IMR-90 (cell line): ENCODE results near the gene BMP2K. TPM values are rescaled to one million over a fixed set of nuclear protein-coding genes. Genes with fewer than 3 reads are reported as not detected.

Experiments
- ATAC-seq: fragments of 200-7000 bp; cut with Tn5 transposase; 2 replicates; pipeline ENCODE4 v1.9.1; 2020; ENCODE audit warnings: low read depth, mild to moderate bottlenecking, moderate library complexity
- BruUV-seq: library from RNA; stranded (reverse); fragments of 400-500 nt; replicated peaks from 2 replicates; lab custom pipeline; 2021; lab: Mats Ljungman, UMichigan
- CTCF ChIA-PET: fragments of 300-600 bp; formaldehyde crosslinking; extraction: SDS; loops from one replicate; lab custom pipeline; 2021; ENCODE audit warnings: antibody characterized with exemption; lab: Yijun Ruan, JAX
- POLR2A ChIA-PET: fragments of 300-600 bp; sonication (Branson Sonifier 250); formaldehyde crosslinking; loops from one replicate; lab custom pipeline; 2022; ENCODE audit warnings: antibody characterized with exemption; ENCODE audit not compliant: unreplicated experiment; lab: Charles Lee
- DNase-seq: peaks from one replicate; pipeline ENCODE4 v3.0.0; 2013
- H2AFZ ChIP-seq: replicated peaks from 2 replicates; pipeline ENCODE3; 2013; ENCODE audit warnings: low read length, mild to moderate bottlenecking; ENCODE audit not compliant: poor library complexity
- H2AK5ac ChIP-seq: 2 replicates; pipeline ENCODE4 v1.6.1; 2013; ENCODE audit warnings: low read depth, low read length, inconsistent platforms
- H2AK9ac ChIP-seq: replicated peaks from 2 replicates; pipeline ENCODE3; 2013; ENCODE audit warnings: mild to moderate bottlenecking, low read depth, low read length, moderate library complexity; ENCODE audit not compliant: poor library complexity
- H2BK120ac ChIP-seq: 2 replicates; pipeline ENCODE4 v1.6.1; 2013; ENCODE audit warnings: low read depth, low read length, inconsistent platforms
- H2BK15ac ChIP-seq: 3 replicates; pipeline ENCODE4 v1.6.1; 2013; ENCODE audit warnings: low read depth, low read length, inconsistent platforms
- H2BK20ac ChIP-seq: 2 replicates; pipeline ENCODE4 v1.6.1; 2013; ENCODE audit warnings: low read depth, mild to moderate bottlenecking, inconsistent platforms, low read length, moderate library complexity
- H2BK5ac ChIP-seq: 2 replicates; pipeline ENCODE4 v1.6.1; 2013; ENCODE audit warnings: mild to moderate bottlenecking, low read depth, low read length, inconsistent platforms; ENCODE audit not compliant: poor library complexity, severe bottlenecking
- H3K14ac ChIP-seq: replicated peaks from 2 replicates; pipeline ENCODE4 v1.6.1; 2013; ENCODE audit warnings: low read depth, low read length, inconsistent platforms
- H3K18ac ChIP-seq: 2 replicates; pipeline ENCODE4 v1.6.1; 2013; ENCODE audit warnings: low read depth, low read length, control low read depth
- H3K23ac ChIP-seq: 2 replicates; pipeline ENCODE4 v1.6.1; 2013; ENCODE audit warnings: low read depth, low read length, inconsistent platforms
- H3K27ac ChIP-seq: 2 replicates; pipeline ENCODE4 v1.5.1; 2013; ENCODE audit warnings: mild to moderate bottlenecking, control low read depth, low read length; ENCODE audit not compliant: insufficient read depth
- H3K27me3 ChIP-seq: 2 replicates; pipeline ENCODE4 v1.6.1; 2013; ENCODE audit warnings: low read length; ENCODE audit not compliant: control insufficient read depth, insufficient read depth
- H3K36me3 ChIP-seq: 2 replicates; pipeline ENCODE4 v1.6.1; 2013; ENCODE audit warnings: low read length, mixed read lengths; ENCODE audit not compliant: control insufficient read depth, insufficient read depth
- H3K4ac ChIP-seq: 2 replicates; pipeline ENCODE4 v1.6.1; 2013; ENCODE audit warnings: low read depth, low read length, inconsistent platforms
- H3K4me1 ChIP-seq: 2 replicates; pipeline ENCODE4 v1.6.1; 2013; ENCODE audit warnings: low read length, mixed read lengths; ENCODE audit not compliant: control insufficient read depth, insufficient read depth
- H3K4me2 ChIP-seq: 2 replicates; pipeline ENCODE4 v1.6.1; 2013; ENCODE audit warnings: low read depth, mild to moderate bottlenecking, control low read depth, low read length, moderate library complexity
- H3K4me3 ChIP-seq: 2 replicates; pipeline ENCODE4 v1.5.1; 2013; ENCODE audit warnings: low read depth, mild to moderate bottlenecking, control low read depth, low read length, moderate library complexity; ENCODE audit not compliant: insufficient read depth
- H3K56ac ChIP-seq: 2 replicates; pipeline ENCODE4 v1.6.1; 2013; ENCODE audit warnings: low read length, inconsistent platforms; ENCODE audit not compliant: insufficient read depth; ENCODE audit errors: extremely low read depth
- H3K79me1 ChIP-seq, 2 experiments: 2 replicates each; pipeline ENCODE4 v1.6.1; 2013; ENCODE audit warnings: low read length in 2 of 2, inconsistent platforms in 1 of 2, low read depth in 1 of 2
- H3K9ac ChIP-seq: 2 replicates; pipeline ENCODE4 v1.6.1; 2013; ENCODE audit warnings: low read depth, low read length, control low read depth
- H3K9me1 ChIP-seq: 2 replicates; pipeline ENCODE4 v1.6.1; 2013; ENCODE audit warnings: low read length, inconsistent platforms; ENCODE audit not compliant: insufficient read depth
- H3K9me3 ChIP-seq: 2 replicates; pipeline ENCODE4 v1.6.1; 2013; ENCODE audit warnings: low read length; ENCODE audit not compliant: control insufficient read depth, insufficient read depth
- H4K20me1 ChIP-seq: 2 replicates; pipeline ENCODE4 v1.6.1; 2013; ENCODE audit warnings: low read length, inconsistent platforms; ENCODE audit not compliant: insufficient read depth
- H4K5ac ChIP-seq: 2 replicates; pipeline ENCODE4 v1.6.1; 2013; ENCODE audit warnings: mild to moderate bottlenecking, low read depth, low read length, control low read depth
- H4K8ac ChIP-seq, 2 experiments: 2 replicates each; pipeline ENCODE4 v1.6.1; 2013; ENCODE audit warnings: low read depth in 2 of 2, low read length in 2 of 2, control low read depth in 1 of 2, inconsistent platforms in 1 of 2
- H4K91ac ChIP-seq: 2 replicates; pipeline ENCODE4 v1.6.1; 2013; ENCODE audit warnings: low read depth, low read length, inconsistent platforms; ENCODE audit not compliant: insufficient read depth
- BHLHE40 ChIP-seq: fragments of 150-350 bp; IDR thresholded peaks from 2 replicates; pipeline ENCODE4 v1.6.1; 2016; ENCODE audit warnings: mild to moderate bottlenecking, low read depth, low read length
- CEBPB ChIP-seq: IDR thresholded peaks from 2 replicates; pipeline ENCODE4 v1.6.1; 2012; ENCODE audit warnings: low read depth, low read length, improper control_type of control experiment
- CHD1 ChIP-seq: IDR thresholded peaks from 2 replicates; pipeline ENCODE4 v1.6.1; 2012; ENCODE audit warnings: low read depth, low read length, improper control_type of control experiment
- CTCF ChIP-seq: conservative IDR thresholded peaks from 2 replicates; pipeline ENCODE4 v1.5.1; 2012; ENCODE audit warnings: mild to moderate bottlenecking, low read depth, low read length, improper control_type of control experiment
- ELK1 ChIP-seq: fragments of 150-350 bp; IDR thresholded peaks from 2 replicates; pipeline ENCODE4 v1.6.1; 2016; ENCODE audit warnings: low read depth, mild to moderate bottlenecking, low read length, moderate library complexity, borderline replicate concordance
- FOS ChIP-seq: fragments of 150-350 bp; IDR thresholded peaks from 2 replicates; pipeline ENCODE4 v1.6.1; 2016; ENCODE audit warnings: low read depth, low read length
- MAFK ChIP-seq: IDR thresholded peaks from 2 replicates; pipeline ENCODE4 v1.6.1; 2012; ENCODE audit warnings: low read depth, low read length, improper control_type of control experiment
- MAZ ChIP-seq: IDR thresholded peaks from 2 replicates; pipeline ENCODE4 v1.6.1; 2012; ENCODE audit warnings: low read depth, mild to moderate bottlenecking, low read length, improper control_type of control experiment, moderate library complexity, borderline replicate concordance
- MXI1 ChIP-seq: IDR thresholded peaks from 2 replicates; pipeline ENCODE4 v1.6.1; 2012; ENCODE audit warnings: low read depth, mild to moderate bottlenecking, low read length, moderate library complexity, borderline replicate concordance
- NFE2L2 ChIP-seq: fragments of 150-350 bp; IDR thresholded peaks from 2 replicates; pipeline ENCODE4 v1.6.1; 2016; ENCODE audit warnings: low read depth, mild to moderate bottlenecking, low read length
- POLR2A ChIP-seq: IDR thresholded peaks from 2 replicates; pipeline ENCODE4 v1.6.1; 2012; ENCODE audit warnings: mild to moderate bottlenecking, low read depth, low read length
- RAD21 ChIP-seq: IDR thresholded peaks from 2 replicates; pipeline ENCODE4 v1.6.1; 2012; ENCODE audit warnings: low read length, improper control_type of control experiment
- RCOR1 ChIP-seq: IDR thresholded peaks from 2 replicates; pipeline ENCODE4 v1.6.1; 2012; ENCODE audit warnings: mild to moderate bottlenecking, low read length, improper control_type of control experiment; ENCODE audit not compliant: insufficient replicate concordance
- RFX5 ChIP-seq: IDR thresholded peaks from 2 replicates; pipeline ENCODE4 v1.8.0; 2012; ENCODE audit warnings: low read depth, mild to moderate bottlenecking, low read length, moderate library complexity
- SMC3 ChIP-seq: fragments of 150-350 bp; IDR thresholded peaks from 2 replicates; pipeline ENCODE4 v1.6.1; 2016; ENCODE audit warnings: low read depth, mild to moderate bottlenecking, antibody characterized with exemption, low read length, moderate library complexity
- USF2 ChIP-seq: fragments of 150-350 bp; IDR thresholded peaks from 2 replicates; pipeline ENCODE4 v1.6.1; 2017; ENCODE audit warnings: mild to moderate bottlenecking, antibody characterized with exemption, low read length, low read depth
- WGBS, 2 experiments: methylation state at CpG; one replicate each; pipeline versions ENCODE4 v1.1.5 to v1.1.7; 2013; ENCODE audit warnings: missing lambda C conversion rate in 2 of 2; ENCODE audit not compliant: insufficient read length in 1 of 2; ENCODE audit errors: extremely low coverage in 2 of 2; 5-methylcytosine and 5-hydroxymethylcytosine counted together
- dilution Hi-C: fragments of 300-500 bp; cut with HindIII; formaldehyde crosslinking; loops from one replicate; pipeline ENCODE4 v1.14.3; 2018; ENCODE audit warnings: low sequenced_read_pairs; ENCODE audit not compliant: unreplicated experiment
- in situ Hi-C: fragments of 300-500 bp; cut with MboI; formaldehyde crosslinking; loops from 3 replicates; pipeline ENCODE4 v1.14.3; 2019; ENCODE audit warnings: low sequenced_read_pairs, inconsistent platforms, mixed read lengths
- intact Hi-C: fragments of 100-400 bp; cut with micrococcal nuclease; formaldehyde crosslinking; loops from 2 replicates; pipeline ENCODE4 v1.10.0; 2022
- polyA plus RNA-seq, 3 experiments: library from polyadenylated mRNA; depleted of rRNA; stranded (reverse); fragments of >200 nt; gene quantifications; 2 replicates each; pipeline ENCODE4 v1.2.3, GENCODE V29; 2012; ENCODE audit warnings: low replicate concordance in 1 of 3
- total RNA-seq: library from RNA; depleted of rRNA; stranded (reverse); fragments of >200 nt; gene quantifications from 2 replicates; pipeline ENCODE4 v1.2.3, GENCODE V29; 2012

BMP2K gene
- total and polyA plus RNA-seq, 2 of the 4 experiments (the other 2 are of a cell fraction) = 15.8 to 46.1 TPM

GRCh38 chr4:78930016-78930629, 154.0 kb downstream of the BMP2K start:
- BruUV-seq = no TSS peak
- no CpG with 5 or more reads among the region's 6 CpGs for WGBS, 2 experiments
- H3K36me3 ChIP-seq = peaks cover 12% of the 10 kb centered on the region

More at GRCh38 chr4:78930016-78930629, 154.0 kb downstream of the BMP2K start:
- no peak overlapping the region for H2AFZ ChIP-seq
- H3K4me3 ChIP-seq = no peak overlapping the region
- no peak overlapping the region for H4K91ac ChIP-seq
- H3K9me1 ChIP-seq = no peaks in the 10 kb centered on the region
- H3K79me1 ChIP-seq = no peaks in the 10 kb centered on the region; a peak in 1 of 4 replicates
- no peak overlapping the region for H2BK20ac ChIP-seq
- no peak overlapping the region for H3K14ac ChIP-seq
- no peaks in the 10 kb centered on the region for H3K9me3 ChIP-seq
- H2BK5ac ChIP-seq = no peak overlapping the region
- H3K23ac ChIP-seq = no peak overlapping the region
- H4K5ac ChIP-seq = no peak overlapping the region
- H2AK9ac ChIP-seq = no peak overlapping the region
- H3K4me1 ChIP-seq = no peaks in the 10 kb centered on the region
- H4K8ac ChIP-seq = no peak overlapping the region
- DNase-seq (no peak), ATAC-seq (no peak)
- POLR2A ChIA-PET = no interaction called here
- no peak overlapping the region for H2BK120ac ChIP-seq
- H3K27me3 ChIP-seq = no peaks in the 10 kb centered on the region
- H3K18ac ChIP-seq = no peak overlapping the region
- dilution Hi-C loops = no loop called here
- no peak overlapping the region for H3K4me2 ChIP-seq
- no peak for TF ChIP-seq FOS
- no peak for TF ChIP-seq CHD1
- no peak for TF ChIP-seq RAD21
- TF ChIP-seq MAFK = no peak
- no peak for TF ChIP-seq NFE2L2
- TF ChIP-seq RCOR1 = no peak
- TF ChIP-seq SMC3 = no peak
- TF ChIP-seq BHLHE40 = no peak
- no peak for TF ChIP-seq CTCF
- TF ChIP-seq RFX5 = no peak
- TF ChIP-seq ELK1 = no peak
- TF ChIP-seq MAZ = no peak
- TF ChIP-seq USF2 = no peak
- no peak for TF ChIP-seq POLR2A
- no peak for TF ChIP-seq CEBPB
- TF ChIP-seq MXI1 = no peak
- no peak overlapping the region for H3K9ac ChIP-seq
- H3K4ac ChIP-seq = no peak overlapping the region
- CTCF ChIA-PET = no interaction called here
- no peak overlapping the region for H3K56ac ChIP-seq
- no peak overlapping the region for H3K27ac ChIP-seq
- intact Hi-C loops = loop anchor here (10.0 kb wide), 1 partner anchor 965 kb away; no protein-coding TSS in a partner anchor
- in situ Hi-C loops = loop anchor here (25.0 kb wide), 1 partner anchor 1407 kb away; the partner anchor contains the start of gene CFAP299
- H4K20me1 ChIP-seq = no peaks in the 10 kb centered on the region
- H2AK5ac ChIP-seq = no peak overlapping the region
- no peak overlapping the region for H2BK15ac ChIP-seq
